PC-9 (cell line): ENCODE results near the gene SLC35A2. TPM values are rescaled to one million over a fixed set of nuclear protein-coding genes. Genes with fewer than 3 reads are reported as not detected.

Experiments used
- BruUV-seq: library from RNA; stranded (reverse); fragments of 400-500 nt; replicated peaks from 2 replicates; lab custom pipeline; 2021; lab: Mats Ljungman, UMichigan
- CTCF ChIA-PET: fragments of 300-600 bp; sonication (Branson Sonifier 250); formaldehyde crosslinking; loops from one replicate; lab custom pipeline; 2022; ENCODE audit warnings: antibody characterized with exemption; lab: Charles Lee
- POLR2A ChIA-PET: fragments of 300-600 bp; sonication (Branson Sonifier 250); formaldehyde crosslinking; loops from one replicate; lab custom pipeline; 2022; ENCODE audit warnings: antibody characterized with exemption; ENCODE audit not compliant: unreplicated experiment; lab: Charles Lee
- DNase-seq, 2 experiments: peaks; one replicate each; pipeline versions ENCODE4 v3.0.0 to v3.0.0-alpha.2; 2015 to 2022; ENCODE audit warnings: mixed read lengths in 1 of 2
- H2AFZ ChIP-seq: fragments of 200-600 bp; sonication (generic); 2 replicates; pipeline ENCODE4 v1.8.1; 2017; ENCODE audit warnings: antibody characterized with exemption
- H3F3A ChIP-seq: fragments of 200-600 bp; sonication (generic); 2 replicates; pipeline ENCODE4 v1.8.1; 2017; ENCODE audit warnings: antibody characterized with exemption, mild to moderate bottlenecking, low read depth; ENCODE audit not compliant: insufficient read depth
- H3K27ac ChIP-seq: fragments of 200-600 bp; sonication (generic); 2 replicates; pipeline ENCODE4 v1.6.1; 2016; ENCODE audit warnings: mixed run types
- H3K27me3 ChIP-seq: fragments of 200-600 bp; sonication (generic); 2 replicates; pipeline ENCODE4 v1.6.1; 2016; ENCODE audit warnings: low read depth, mixed run types; ENCODE audit not compliant: insufficient read depth
- H3K36me3 ChIP-seq: fragments of 200-600 bp; sonication (generic); 2 replicates; pipeline ENCODE4 v1.6.1; 2016; ENCODE audit warnings: low read depth, mixed run types
- H3K4me1 ChIP-seq: fragments of 200-600 bp; sonication (generic); replicated peaks from 2 replicates; pipeline ENCODE4 v1.6.1; 2016; ENCODE audit warnings: mixed run types; ENCODE audit not compliant: insufficient read depth
- H3K4me2 ChIP-seq: fragments of 200-600 bp; sonication (generic); 2 replicates; pipeline ENCODE4 v1.6.1; 2017; ENCODE audit warnings: mixed run types
- H3K4me3 ChIP-seq: fragments of 200-600 bp; sonication (generic); 2 replicates; pipeline ENCODE4 v1.6.1; 2016; ENCODE audit warnings: mixed run types
- H3K79me2 ChIP-seq: fragments of 200-600 bp; sonication (generic); 2 replicates; pipeline ENCODE4 v1.6.1; 2017; ENCODE audit warnings: low read depth, mixed run types
- H3K9me2 ChIP-seq: fragments of 200-600 bp; sonication (generic); 2 replicates; pipeline ENCODE4 v1.8.1; 2017; ENCODE audit warnings: mild to moderate bottlenecking; ENCODE audit not compliant: insufficient read depth
- H3K9me3 ChIP-seq: fragments of 200-600 bp; sonication (generic); 2 replicates; pipeline ENCODE4 v1.8.1; 2016; ENCODE audit warnings: low read depth; ENCODE audit not compliant: insufficient read depth
- H4K20me1 ChIP-seq: fragments of 200-600 bp; sonication (generic); 2 replicates; pipeline ENCODE4 v1.8.1; 2017; ENCODE audit not compliant: insufficient read depth
- CTCF ChIP-seq: fragments of 200-600 bp; sonication (generic); conservative IDR thresholded peaks from 2 replicates; pipeline ENCODE4 v1.6.1; 2017; ENCODE audit warnings: mixed run types, antibody characterized with exemption, mild to moderate bottlenecking, moderate library complexity
- EZH2 ChIP-seq: fragments of 200-600 bp; sonication (generic); IDR thresholded peaks from 2 replicates; pipeline ENCODE4 v1.8.0; 2017; ENCODE audit warnings: antibody characterized with exemption, low read depth
- intact Hi-C: fragments of 100-400 bp; cut with micrococcal nuclease; formaldehyde crosslinking; loops from one replicate; pipeline ENCODE4 v1.10.0; 2022; ENCODE audit not compliant: unreplicated experiment
- total RNA-seq: library from RNA; stranded (reverse); gene quantifications from 2 replicates; pipeline ENCODE4 v1.2.3, GENCODE V29; 2021

The SLC35A2 gene
- total RNA-seq, 1 experiment from 2014 or later: 29.6 TPM

GRCh38 chrX:48910926-48911411, 477 bp downstream of the SLC35A2 start:
- Histone ChIP-seq H3F3A (no peaks in the 10 kb centered on the region), H3K4me2 (peak overlapping the region; percentile 72), H3K4me1 (no peaks in the 10 kb centered on the region), H2AFZ (peak overlapping the region; percentile 64; the same call in 1 of the 2 replicates), H3K79me2 (peaks cover 13% of the 10 kb centered on the region), H3K36me3 (no peaks in the 10 kb centered on the region), H3K4me3 (peak overlapping the region; percentile 62), H4K20me1 (no peaks in the 10 kb centered on the region), H3K27me3 (no peaks in the 10 kb centered on the region), H3K27ac (peak overlapping the region; percentile 68; the same call in 1 of the 2 replicates), H3K9me3 (no peaks in the 10 kb centered on the region), H3K9me2 (no peaks in the 10 kb centered on the region)
- CTCF ChIA-PET: no interaction called here
- TF ChIP-seq EZH2: no peak
- no peak for TF ChIP-seq CTCF
- no peak for DNase-seq
- POLR2A ChIA-PET: no interaction called here
- intact Hi-C loops: no loop called here
- no TSS peak for BruUV-seq

GRCh38 chrX:48909703-48910294, 1.6 kb downstream of the SLC35A2 start:
- H3K4me3 ChIP-seq: no peak overlapping the region; the same call in 1 of the 2 replicates
- DNase-seq: no peak
- no peaks in the 10 kb centered on the region for H3K9me2 ChIP-seq
- no peaks in the 10 kb centered on the region for H3K27me3 ChIP-seq
- no peak overlapping the region for H2AFZ ChIP-seq
- POLR2A ChIA-PET: no interaction called here
- peak overlapping the region; percentile 72 for H3K4me2 ChIP-seq
- no peak overlapping the region for H3K27ac ChIP-seq
- no peaks in the 10 kb centered on the region for H4K20me1 ChIP-seq
- no peaks in the 10 kb centered on the region for H3F3A ChIP-seq
- intact Hi-C loops: no loop called here
- H3K36me3 ChIP-seq: no peaks in the 10 kb centered on the region
- H3K9me3 ChIP-seq: no peaks in the 10 kb centered on the region
- CTCF ChIA-PET: no interaction called here
- TF ChIP-seq CTCF (no peak), EZH2 (no peak)
- no peaks in the 10 kb centered on the region for H3K4me1 ChIP-seq
- H3K79me2 ChIP-seq: peaks cover 13% of the 10 kb centered on the region
- BruUV-seq: no TSS peak

- H3F3A ChIP-seq: no peaks in the 10 kb centered on the region
- POLR2A ChIA-PET: no interaction called here
- no TSS peak for BruUV-seq
Observed at GRCh38 chrX:48908600-48908999, 2.8 kb downstream of the SLC35A2 start.

More at GRCh38 chrX:48908600-48908999, 2.8 kb downstream of the SLC35A2 start:
- Histone ChIP-seq H3K27ac (no peak overlapping the region), H2AFZ (no peak overlapping the region), H3K4me1 (no peaks in the 10 kb centered on the region), H3K79me2 (peaks cover 13% of the 10 kb centered on the region), H3K4me3 (no peak overlapping the region), H3K9me2 (no peaks in the 10 kb centered on the region), H3K4me2 (no peak overlapping the region), H3K9me3 (no peaks in the 10 kb centered on the region), H3K36me3 (no peaks in the 10 kb centered on the region), H4K20me1 (no peaks in the 10 kb centered on the region), H3K27me3 (no peaks in the 10 kb centered on the region)
- no peak for TF ChIP-seq CTCF
- no peak for TF ChIP-seq EZH2
- intact Hi-C loops: no loop called here
- CTCF ChIA-PET: no interaction called here
- peak in 1 of 2 experiments; percentile 59 for DNase-seq
